Measurements from ENCODE around the gene IQCM.

IQCM gene

DNA sequence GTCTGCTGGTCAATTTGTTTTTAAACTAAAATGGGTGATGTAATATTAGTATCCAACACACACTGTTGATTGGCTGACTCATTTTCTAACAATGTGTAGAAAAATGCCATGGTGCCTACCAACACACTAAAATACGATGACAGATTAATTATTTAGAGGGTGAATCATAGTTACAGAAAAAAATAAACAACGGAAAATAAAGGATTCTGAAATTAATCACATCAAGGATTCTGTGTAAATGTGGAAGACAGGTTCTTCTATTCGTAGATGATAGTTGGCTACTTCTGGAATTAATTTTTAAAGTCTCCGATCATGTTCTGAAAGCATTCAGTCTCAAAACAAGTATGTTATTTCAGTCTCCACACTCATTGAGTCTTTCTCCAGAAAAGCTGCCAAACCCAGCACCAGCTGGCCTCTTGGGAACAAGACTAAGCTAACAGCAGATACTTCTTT, 8.2 kb upstream of the IQCM start:
- Histone ChIP-seq H3K36me3 (replicated peaks) (no peaks in the 10 kb centered on the region), H3K27me3 (replicated peaks) (no peaks in the 10 kb centered on the region), H3K27ac (peak overlapping the region; percentile 53), H3K4me3 (ENCODE audit: low read depth, low read length) (no peak overlapping the region)
- no peak for TF ChIP-seq CTCF (IDR thresholded peaks at IDR 0.05; ENCODE audit: low read depth, low read length, missing control alignments)
- DNase-seq, result peak; percentile 61
- in situ Hi-C loops (cut with HindIII; ENCODE audit: low pct_ligation_motif_present, low sequenced_read_pairs), result no loop called here

- Histone ChIP-seq H3K27me3 (replicated peaks) (no peaks in the 10 kb centered on the region), H3K4me3 (ENCODE audit: low read depth, low read length) (no peak overlapping the region), H3K27ac (no peak overlapping the region), H3K36me3 (replicated peaks) (no peaks in the 10 kb centered on the region)
- TF ChIP-seq CTCF (IDR thresholded peaks at IDR 0.05; ENCODE audit: low read depth, low read length, missing control alignments), result no peak
- DNase-seq, result no peak
- in situ Hi-C loops (cut with HindIII; ENCODE audit: low pct_ligation_motif_present, low sequenced_read_pairs), result no loop called here
Measured at GRCh38 chr4:149801416-149801815, 14.2 kb downstream of the IQCM start.

GRCh38 chr4:149799546-149799945, 16.1 kb downstream of the IQCM start:
- no peak overlapping the region for H3K27ac ChIP-seq
- no peak overlapping the region for H3K4me3 ChIP-seq (ENCODE audit: low read depth, low read length)
- H3K27me3 ChIP-seq (replicated peaks), result no peaks in the 10 kb centered on the region
- DNase-seq, result no peak
- in situ Hi-C loops (cut with HindIII; ENCODE audit: low pct_ligation_motif_present, low sequenced_read_pairs), result no loop called here
- H3K36me3 ChIP-seq (replicated peaks), result no peaks in the 10 kb centered on the region
- TF ChIP-seq CTCF (IDR thresholded peaks at IDR 0.05; ENCODE audit: low read depth, low read length, missing control alignments), result no peak

GRCh38 chr4:149796381-149796780, 19.3 kb downstream of the IQCM start:
- Histone ChIP-seq H3K27me3 (replicated peaks) (no peaks in the 10 kb centered on the region), H3K4me3 (ENCODE audit: low read depth, low read length) (no peak overlapping the region), H3K36me3 (replicated peaks) (no peaks in the 10 kb centered on the region), H3K27ac (no peak overlapping the region)
- TF ChIP-seq CTCF (IDR thresholded peaks at IDR 0.05; ENCODE audit: low read depth, low read length, missing control alignments), result no peak
- no peak for DNase-seq
- in situ Hi-C loops (cut with HindIII; ENCODE audit: low pct_ligation_motif_present, low sequenced_read_pairs), result no loop called here

- Histone ChIP-seq H3K27ac (no peak overlapping the region), H3K36me3 (replicated peaks) (no peaks in the 10 kb centered on the region), H3K4me3 (ENCODE audit: low read depth, low read length) (no peak overlapping the region), H3K27me3 (replicated peaks) (no peaks in the 10 kb centered on the region)
- TF ChIP-seq CTCF (IDR thresholded peaks at IDR 0.05; ENCODE audit: low read depth, low read length, missing control alignments), result no peak
- in situ Hi-C loops (cut with HindIII; ENCODE audit: low pct_ligation_motif_present, low sequenced_read_pairs), result no loop called here
- no peak for DNase-seq
Measured at GRCh38 chr4:149795256-149795655, 20.4 kb downstream of the IQCM start.

DNA sequence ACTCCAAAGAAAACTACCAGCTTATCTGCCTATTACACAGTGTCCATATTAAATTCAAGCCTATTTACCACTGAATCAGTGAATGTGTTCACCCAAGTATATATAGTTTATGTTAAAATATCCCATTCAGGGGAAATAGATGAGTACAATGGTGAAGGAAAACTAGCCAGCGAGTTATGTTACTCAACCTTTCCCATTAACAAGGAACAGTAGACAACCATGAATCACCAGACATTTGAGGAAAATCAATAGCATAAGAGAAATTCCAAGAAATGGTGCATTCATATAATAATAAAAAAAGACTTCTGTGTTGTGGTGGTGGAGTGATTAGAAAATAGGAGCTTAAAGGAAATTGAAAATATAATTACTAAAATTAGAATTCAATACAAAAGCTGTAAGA, 21.3 kb downstream of the IQCM start:
- no peak for DNase-seq
- in situ Hi-C loops (cut with HindIII; ENCODE audit: low pct_ligation_motif_present, low sequenced_read_pairs), result no loop called here

More for the DNA sequence above, 21.3 kb downstream of the IQCM start:
- no peak for TF ChIP-seq CTCF (IDR thresholded peaks at IDR 0.05; ENCODE audit: low read depth, low read length, missing control alignments)
- H3K4me3 ChIP-seq (ENCODE audit: low read depth, low read length), result no peak overlapping the region
- H3K27ac ChIP-seq, result no peak overlapping the region
- no peaks in the 10 kb centered on the region for H3K27me3 ChIP-seq (replicated peaks)
- no peaks in the 10 kb centered on the region for H3K36me3 ChIP-seq (replicated peaks)
